ENCODE measurements around the gene SDHB.

DNA sequence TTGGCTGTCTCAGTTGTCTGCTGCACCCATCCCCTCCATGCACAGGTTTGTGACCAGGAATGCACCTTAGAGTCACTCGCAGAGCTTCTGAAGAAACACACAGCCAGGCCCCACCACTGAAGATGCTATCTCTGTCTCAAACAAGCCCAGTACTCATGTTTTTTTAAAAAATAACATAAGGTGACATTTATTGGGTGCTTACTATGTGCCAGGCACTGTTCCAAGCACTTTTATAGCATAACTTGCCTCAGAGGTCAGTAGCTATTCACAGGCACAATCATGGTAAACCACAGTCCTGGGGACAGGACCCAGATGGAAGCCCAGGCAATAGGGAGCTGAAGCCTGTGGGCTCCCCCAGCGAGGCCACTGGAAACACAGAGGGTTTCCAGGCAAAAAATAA is 33.3 kb downstream of the SDHB start:
- TF ChIP-seq POLR2AphosphoS5 (IDR thresholded peaks at IDR 0.05; ENCODE audit: low read depth, low read length) (no peak), EZH2phosphoT487 (IDR thresholded peaks at IDR 0.05; ENCODE audit: borderline replicate concordance, low read depth) (no peak), ELF1 (IDR thresholded peaks at IDR 0.05) (no peak), MXI1 (IDR thresholded peaks at IDR 0.05; ENCODE audit: low read depth, low read length) (no peak), MEF2A (IDR thresholded peaks at IDR 0.05; ENCODE audit: borderline replicate concordance, low read depth) (no peak), RAD21 (IDR thresholded peaks at IDR 0.05; ENCODE audit: low read length) (no peak)
- TF ChIP-seq, protein P1, sequence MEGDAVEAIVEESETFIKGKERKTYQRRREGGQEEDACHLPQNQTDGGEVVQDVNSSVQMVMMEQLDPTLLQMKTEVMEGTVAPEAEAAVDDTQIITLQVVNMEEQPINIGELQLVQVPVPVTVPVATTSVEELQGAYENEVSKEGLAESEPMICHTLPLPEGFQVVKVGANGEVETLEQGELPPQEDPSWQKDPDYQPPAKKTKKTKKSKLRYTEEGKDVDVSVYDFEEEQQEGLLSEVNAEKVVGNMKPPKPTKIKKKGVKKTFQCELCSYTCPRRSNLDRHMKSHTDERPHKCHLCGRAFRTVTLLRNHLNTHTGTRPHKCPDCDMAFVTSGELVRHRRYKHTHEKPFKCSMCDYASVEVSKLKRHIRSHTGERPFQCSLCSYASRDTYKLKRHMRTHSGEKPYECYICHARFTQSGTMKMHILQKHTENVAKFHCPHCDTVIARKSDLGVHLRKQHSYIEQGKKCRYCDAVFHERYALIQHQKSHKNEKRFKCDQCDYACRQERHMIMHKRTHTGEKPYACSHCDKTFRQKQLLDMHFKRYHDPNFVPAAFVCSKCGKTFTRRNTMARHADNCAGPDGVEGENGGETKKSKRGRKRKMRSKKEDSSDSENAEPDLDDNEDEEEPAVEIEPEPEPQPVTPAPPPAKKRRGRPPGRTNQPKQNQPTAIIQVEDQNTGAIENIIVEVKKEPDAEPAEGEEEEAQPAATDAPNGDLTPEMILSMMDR (IDR thresholded peaks at IDR 0.05) = no peak
- TF ChIP-seq, protein P2, sequence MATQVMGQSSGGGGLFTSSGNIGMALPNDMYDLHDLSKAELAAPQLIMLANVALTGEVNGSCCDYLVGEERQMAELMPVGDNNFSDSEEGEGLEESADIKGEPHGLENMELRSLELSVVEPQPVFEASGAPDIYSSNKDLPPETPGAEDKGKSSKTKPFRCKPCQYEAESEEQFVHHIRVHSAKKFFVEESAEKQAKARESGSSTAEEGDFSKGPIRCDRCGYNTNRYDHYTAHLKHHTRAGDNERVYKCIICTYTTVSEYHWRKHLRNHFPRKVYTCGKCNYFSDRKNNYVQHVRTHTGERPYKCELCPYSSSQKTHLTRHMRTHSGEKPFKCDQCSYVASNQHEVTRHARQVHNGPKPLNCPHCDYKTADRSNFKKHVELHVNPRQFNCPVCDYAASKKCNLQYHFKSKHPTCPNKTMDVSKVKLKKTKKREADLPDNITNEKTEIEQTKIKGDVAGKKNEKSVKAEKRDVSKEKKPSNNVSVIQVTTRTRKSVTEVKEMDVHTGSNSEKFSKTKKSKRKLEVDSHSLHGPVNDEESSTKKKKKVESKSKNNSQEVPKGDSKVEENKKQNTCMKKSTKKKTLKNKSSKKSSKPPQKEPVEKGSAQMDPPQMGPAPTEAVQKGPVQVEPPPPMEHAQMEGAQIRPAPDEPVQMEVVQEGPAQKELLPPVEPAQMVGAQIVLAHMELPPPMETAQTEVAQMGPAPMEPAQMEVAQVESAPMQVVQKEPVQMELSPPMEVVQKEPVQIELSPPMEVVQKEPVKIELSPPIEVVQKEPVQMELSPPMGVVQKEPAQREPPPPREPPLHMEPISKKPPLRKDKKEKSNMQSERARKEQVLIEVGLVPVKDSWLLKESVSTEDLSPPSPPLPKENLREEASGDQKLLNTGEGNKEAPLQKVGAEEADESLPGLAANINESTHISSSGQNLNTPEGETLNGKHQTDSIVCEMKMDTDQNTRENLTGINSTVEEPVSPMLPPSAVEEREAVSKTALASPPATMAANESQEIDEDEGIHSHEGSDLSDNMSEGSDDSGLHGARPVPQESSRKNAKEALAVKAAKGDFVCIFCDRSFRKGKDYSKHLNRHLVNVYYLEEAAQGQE (IDR thresholded peaks at IDR 0.05; ENCODE audit: low read depth, low read length) = no peak
